Measurements from ENCODE around the gene ROBO1. TPM values are rescaled to one million over a fixed set of nuclear protein-coding genes. Genes with fewer than 3 reads are reported as not detected.

ROBO1 gene
- total and polyA plus RNA-seq, 2 donors (not counting 1 experiment from before 2014, with no cell fraction given): 0.27 to 3.2 TPM

GRCh38 chr3:78940128-78940527, 827.7 kb downstream of the ROBO1 start:
- Histone ChIP-seq H3K27ac (ENCODE audit: low read length in 2 of 2) (no peak overlapping the region), H3K9me3 (ENCODE audit: control extremely low read depth in 1 of 3, control insufficient read depth in 2 of 3, insufficient read depth in 1 of 3, low read length in 2 of 3) (peaks cover 0 to 12% (median 0%) of the 10 kb centered on the region in 3 donors), H3K4me2 (replicated peaks; ENCODE audit: low read depth, low read length, poor library complexity, severe bottlenecking) (no peak overlapping the region), H3K36me3 (replicated peaks in 1 of 2; ENCODE audit: control extremely low read depth in 1 of 2, control insufficient read depth in 1 of 2, extremely low read depth in 1 of 2, insufficient read depth in 2 of 2, low read length in 1 of 2) (no peaks in the 10 kb centered on the region), H3K27me3 (replicated peaks in 1 of 4; ENCODE audit: control extremely low read depth in 1 of 4, control insufficient read depth in 3 of 4, insufficient read depth in 4 of 4, low read length in 3 of 4) (no peaks in the 10 kb centered on the region), H3K79me2 (ENCODE audit: control insufficient read depth, insufficient read depth, low read length) (no peaks in the 10 kb centered on the region), H2AFZ (ENCODE audit: insufficient read depth, low read depth, low read length, poor library complexity, severe bottlenecking) (no peak overlapping the region), H4K20me1 (ENCODE audit: control insufficient read depth, insufficient read depth, low read length, poor library complexity, severe bottlenecking) (no peaks in the 10 kb centered on the region), H3K9ac (ENCODE audit: low read length) (no peak overlapping the region), H3K4me3 (ENCODE audit: control extremely low read depth in 1 of 5, extremely low read depth in 1 of 5, insufficient read depth in 1 of 5, low read depth in 2 of 5, low read length in 4 of 5) (no peak overlapping the region), H3K4me1 (ENCODE audit: control insufficient read depth in 2 of 2, insufficient read depth in 2 of 2, low read length in 2 of 2) (no peaks in the 10 kb centered on the region)
- WGBS (ENCODE audit: insufficient coverage): 79% methylated on average over 1 of the region's 2 CpGs
- ATAC-seq (ENCODE audit: low read depth) (no peak), DNase-seq (no peak)
- intact Hi-C loops (cut with micrococcal nuclease): no loop called here
- H3K4me3 Mint-ChIP-seq: no peak overlapping the region
- peaks cover 5% of the 10 kb centered on the region for H3K9me3 Mint-ChIP-seq (ENCODE audit: insufficient read depth)
- CTCF ChIA-PET: no interaction called here
- no peaks in the 10 kb centered on the region for H3K27me3 Mint-ChIP-seq
- POLR2A ChIA-PET: no interaction called here
- no peak overlapping the region for H3K27ac Mint-ChIP-seq
- H3K4me1 Mint-ChIP-seq: no peaks in the 10 kb centered on the region
- no peak for TF ChIP-seq EZH2 (IDR thresholded peaks at IDR 0.05; ENCODE audit: borderline replicate concordance, insufficient read depth, low read depth, low read length, poor library complexity, severe bottlenecking)
- no peak for TF ChIP-seq CTCF (IDR thresholded peaks at IDR 0.05)

GRCh38 chr3:78937475-78937874, 830.3 kb downstream of the ROBO1 start:
- peaks cover 5% of the 10 kb centered on the region for H3K9me3 Mint-ChIP-seq (ENCODE audit: insufficient read depth)
- TF ChIP-seq EZH2 (IDR thresholded peaks at IDR 0.05; ENCODE audit: borderline replicate concordance, insufficient read depth, low read depth, low read length, poor library complexity, severe bottlenecking): no peak
- TF ChIP-seq CTCF (IDR thresholded peaks at IDR 0.05): no peak
- DNase-seq (no peak), ATAC-seq (ENCODE audit: low read depth) (no peak)
- Histone ChIP-seq H3K4me3 (ENCODE audit: control extremely low read depth in 1 of 5, extremely low read depth in 1 of 5, insufficient read depth in 1 of 5, low read depth in 2 of 5, low read length in 4 of 5) (no peak overlapping the region), H3K4me1 (ENCODE audit: control insufficient read depth in 2 of 2, insufficient read depth in 2 of 2, low read length in 2 of 2) (no peaks in the 10 kb centered on the region), H3K4me2 (replicated peaks; ENCODE audit: low read depth, low read length, poor library complexity, severe bottlenecking) (no peak overlapping the region), H3K9me3 (ENCODE audit: control extremely low read depth in 1 of 3, control insufficient read depth in 2 of 3, insufficient read depth in 1 of 3, low read length in 2 of 3) (peaks cover 0 to 3% (median 0%) of the 10 kb centered on the region in 3 donors), H3K36me3 (replicated peaks in 1 of 2; ENCODE audit: control extremely low read depth in 1 of 2, control insufficient read depth in 1 of 2, extremely low read depth in 1 of 2, insufficient read depth in 2 of 2, low read length in 1 of 2) (no peaks in the 10 kb centered on the region), H3K9ac (ENCODE audit: low read length) (no peak overlapping the region), H3K79me2 (ENCODE audit: control insufficient read depth, insufficient read depth, low read length) (no peaks in the 10 kb centered on the region), H2AFZ (ENCODE audit: insufficient read depth, low read depth, low read length, poor library complexity, severe bottlenecking) (no peak overlapping the region), H3K27me3 (replicated peaks in 1 of 4; ENCODE audit: control extremely low read depth in 1 of 4, control insufficient read depth in 3 of 4, insufficient read depth in 4 of 4, low read length in 3 of 4) (no peaks in the 10 kb centered on the region), H4K20me1 (ENCODE audit: control insufficient read depth, insufficient read depth, low read length, poor library complexity, severe bottlenecking) (no peaks in the 10 kb centered on the region), H3K27ac (ENCODE audit: low read length in 2 of 2) (no peak overlapping the region)
- ChIA-PET POLR2A (no interaction called here), CTCF (no interaction called here)
- H3K4me3 Mint-ChIP-seq: no peak overlapping the region
- no peaks in the 10 kb centered on the region for H3K4me1 Mint-ChIP-seq
- intact Hi-C loops (cut with micrococcal nuclease): no loop called here
- no peaks in the 10 kb centered on the region for H3K27me3 Mint-ChIP-seq
- no peak overlapping the region for H3K27ac Mint-ChIP-seq

All from B cell (primary cell).